CD4-positive, alpha-beta T cell treated with Interferon gamma for 1 hour (primary cell): ENCODE results near the gene MED29.

Source experiments
- DNase-seq: peaks from one replicate; pipeline ENCODE4 v3.0.0-alpha.2; 2020

Gene MED29

DNA sequence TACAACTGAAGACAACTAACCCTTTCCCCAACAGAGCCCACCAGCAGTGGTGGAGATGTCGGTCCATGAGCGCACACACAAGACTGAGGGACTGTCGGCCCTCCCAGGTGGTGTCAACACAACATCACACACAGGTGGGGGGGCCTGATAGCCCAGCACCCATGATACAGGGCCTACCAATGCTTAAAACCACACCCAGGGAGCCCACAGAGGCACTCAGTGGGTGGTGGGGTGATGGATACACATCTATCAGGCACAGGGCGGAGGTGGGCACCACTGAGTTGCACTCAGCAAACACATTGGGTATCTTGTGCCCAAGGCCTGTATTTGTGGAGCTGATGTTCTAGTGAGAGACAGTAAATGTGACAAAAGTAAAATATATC lies 8.5 kb downstream of the MED29 start:
- DNase-seq: no peak

DNA sequence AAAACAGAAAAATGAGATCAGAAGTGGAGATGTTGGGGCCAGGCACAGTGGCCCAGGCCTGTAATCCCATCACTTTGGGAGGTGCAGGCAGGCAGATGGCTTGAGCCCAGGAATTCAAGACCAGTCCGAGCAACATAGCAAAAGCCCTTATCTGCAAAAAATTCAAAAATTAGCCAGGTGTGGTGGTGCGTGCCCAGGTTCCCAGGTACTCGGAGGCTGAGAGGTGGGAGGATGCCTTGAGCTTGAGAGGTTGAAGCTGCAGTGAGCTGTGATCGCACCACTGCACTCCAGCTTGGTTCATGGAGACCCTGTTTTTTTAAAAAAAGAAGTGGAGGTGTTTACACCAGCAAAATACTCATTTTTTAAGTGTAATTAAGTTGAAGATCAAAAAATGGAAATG lies 8.9 kb downstream of the MED29 start:
- DNase-seq: no peak

DNA sequence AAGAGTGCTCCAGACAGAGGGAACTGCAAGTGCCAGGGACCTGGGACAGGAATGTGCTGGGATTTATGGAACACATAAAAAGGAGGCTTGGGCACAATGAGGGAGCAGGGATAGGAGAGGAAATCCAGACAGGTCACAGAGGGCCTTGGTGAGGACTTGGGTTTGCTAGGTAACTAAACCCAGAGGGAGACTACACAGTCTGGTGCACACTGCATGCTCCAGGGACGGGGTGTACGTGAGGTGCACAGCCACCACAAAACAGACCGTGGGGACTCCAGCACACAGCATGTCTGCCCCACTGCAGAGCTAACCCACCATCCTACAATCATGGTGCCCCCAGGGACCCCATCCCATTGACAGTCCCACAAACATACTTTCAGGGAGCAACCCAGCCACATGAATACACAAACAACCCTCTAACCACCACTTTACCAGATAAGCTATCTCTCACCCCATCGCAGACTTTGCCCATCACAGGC lies 9.9 kb downstream of the MED29 start:
- DNase-seq: no peak

DNA sequence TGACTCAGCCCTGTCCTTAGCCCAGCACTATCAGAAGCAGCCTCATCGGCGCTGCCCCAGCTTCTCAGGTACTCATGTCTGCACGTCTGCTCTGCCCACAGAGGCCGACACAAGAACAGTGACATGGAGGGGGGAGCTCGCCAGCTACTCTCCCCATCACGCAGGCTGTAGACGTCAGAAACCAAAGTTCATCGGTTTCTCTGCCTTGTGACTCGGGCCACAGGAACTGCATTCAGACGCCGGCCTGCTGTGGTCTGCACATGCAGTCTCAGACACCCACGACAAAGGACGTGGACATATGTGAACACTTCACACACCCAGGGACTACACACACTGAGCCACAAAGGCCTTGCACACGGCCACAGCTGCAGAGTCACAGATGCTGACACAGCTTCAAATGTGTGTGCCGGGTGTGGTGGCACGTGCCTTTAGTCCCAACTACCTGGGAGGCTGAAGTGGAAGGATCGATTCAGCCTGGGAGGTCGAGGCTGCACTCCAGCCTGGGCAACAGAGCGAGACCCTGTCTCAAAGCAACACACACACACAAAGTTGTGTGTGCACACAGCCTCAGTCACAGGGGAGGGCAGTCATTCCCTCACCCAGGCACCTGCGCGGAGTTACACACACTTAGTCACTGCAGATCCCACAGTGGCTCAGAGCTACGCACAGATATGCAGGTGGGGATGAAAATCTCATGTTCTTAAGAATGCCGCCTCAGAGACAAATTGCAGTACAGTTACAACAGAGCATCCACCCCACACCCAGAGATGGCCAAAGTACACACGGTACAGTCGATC lies 10.6 kb downstream of the MED29 start:
- DNase-seq: peak; percentile 92

DNA sequence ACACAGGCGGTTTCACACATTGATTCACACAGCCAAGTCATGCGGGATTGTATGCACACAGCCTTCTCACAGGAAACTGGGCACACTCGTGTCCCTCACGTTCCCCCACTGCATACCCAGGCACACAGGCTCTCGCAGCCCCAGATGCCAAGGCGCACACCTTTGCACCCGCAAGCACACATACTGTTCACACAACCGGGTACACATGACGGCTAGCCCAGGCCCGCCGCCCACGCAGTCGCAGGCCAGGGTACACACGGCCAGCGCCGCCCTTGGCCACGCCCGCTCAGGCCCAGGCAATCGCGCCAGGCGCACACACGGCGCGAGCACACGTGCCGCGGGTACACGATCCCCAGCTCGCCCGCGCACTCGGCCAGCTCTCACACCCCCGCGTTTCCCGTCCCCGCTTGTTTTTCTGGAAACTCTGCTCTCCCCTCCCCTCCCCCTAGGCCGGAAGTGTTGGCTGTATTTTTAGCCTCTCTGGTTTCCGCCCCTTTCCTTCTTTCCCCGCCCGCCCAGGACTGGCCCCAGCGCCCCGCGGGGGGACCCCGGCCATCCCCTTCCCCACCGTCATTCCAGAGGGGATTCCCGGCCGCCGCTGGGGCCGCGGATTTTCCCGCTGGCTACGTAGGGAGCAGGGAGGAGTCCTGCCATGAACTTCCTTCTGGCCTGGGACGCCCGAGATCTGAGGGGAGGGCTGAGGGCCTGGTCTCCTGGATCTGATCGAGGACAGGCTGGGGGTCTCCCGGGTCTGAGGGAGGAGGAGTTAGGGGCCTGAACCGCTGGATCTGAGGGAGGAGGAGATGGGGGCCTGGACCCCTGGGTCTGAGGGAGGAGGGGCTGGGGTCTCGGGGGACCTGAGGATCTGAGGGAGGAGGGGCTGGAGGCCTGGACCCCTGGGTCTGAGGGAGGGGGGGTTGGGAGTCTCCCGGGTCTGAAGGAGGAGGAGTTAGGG lies 11.4 kb downstream of the MED29 start:
- peak; percentile 93 for DNase-seq

DNA sequence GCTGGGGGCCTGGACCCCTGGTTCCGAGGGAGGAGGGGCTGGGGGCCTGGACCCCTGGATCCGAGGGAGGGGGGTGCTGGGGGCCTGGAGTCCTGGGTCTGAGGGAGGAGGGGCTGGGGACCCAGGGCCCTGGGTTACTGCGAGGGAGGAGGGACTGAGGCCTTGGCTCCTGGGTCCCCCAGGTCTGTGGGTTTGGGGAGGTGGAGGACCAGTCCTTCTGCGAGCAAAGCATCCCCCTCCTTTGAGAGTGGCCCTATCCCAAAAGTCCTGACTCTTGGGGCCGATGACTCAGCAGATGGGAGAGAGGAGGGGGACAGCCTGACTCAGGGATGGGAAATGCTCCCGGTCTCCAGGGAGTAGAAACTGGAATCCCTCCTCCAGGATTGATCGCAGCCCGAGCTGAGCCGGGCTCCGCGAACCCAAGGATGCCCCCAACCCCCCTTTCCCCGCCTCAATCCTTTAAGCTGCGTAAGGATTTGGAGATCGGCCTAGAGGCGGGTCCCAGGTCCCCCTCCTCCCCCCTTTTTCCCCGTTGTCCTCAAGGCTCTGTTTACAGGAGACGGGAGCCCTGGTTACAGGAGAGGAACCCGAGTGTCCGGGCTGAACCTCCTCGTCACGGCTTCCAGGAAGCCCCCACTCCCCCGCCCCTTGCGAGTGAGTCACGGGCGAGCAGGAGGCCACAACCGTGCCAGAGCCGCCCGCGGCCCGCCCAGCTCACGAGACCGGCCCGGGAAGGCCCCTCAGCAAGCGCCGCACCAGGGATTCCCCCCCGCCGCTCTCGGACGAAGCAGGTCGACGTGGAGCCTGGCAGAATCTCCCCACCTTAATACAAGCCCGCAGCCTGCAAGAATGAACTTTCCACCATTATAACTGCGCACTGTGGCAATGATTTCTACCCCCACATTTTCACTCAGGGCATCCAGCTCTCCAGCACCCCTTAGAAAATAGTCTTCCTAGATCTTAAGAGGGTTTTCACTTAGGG lies 12.4 kb downstream of the MED29 start:
- peak; percentile 99 for DNase-seq

DNA sequence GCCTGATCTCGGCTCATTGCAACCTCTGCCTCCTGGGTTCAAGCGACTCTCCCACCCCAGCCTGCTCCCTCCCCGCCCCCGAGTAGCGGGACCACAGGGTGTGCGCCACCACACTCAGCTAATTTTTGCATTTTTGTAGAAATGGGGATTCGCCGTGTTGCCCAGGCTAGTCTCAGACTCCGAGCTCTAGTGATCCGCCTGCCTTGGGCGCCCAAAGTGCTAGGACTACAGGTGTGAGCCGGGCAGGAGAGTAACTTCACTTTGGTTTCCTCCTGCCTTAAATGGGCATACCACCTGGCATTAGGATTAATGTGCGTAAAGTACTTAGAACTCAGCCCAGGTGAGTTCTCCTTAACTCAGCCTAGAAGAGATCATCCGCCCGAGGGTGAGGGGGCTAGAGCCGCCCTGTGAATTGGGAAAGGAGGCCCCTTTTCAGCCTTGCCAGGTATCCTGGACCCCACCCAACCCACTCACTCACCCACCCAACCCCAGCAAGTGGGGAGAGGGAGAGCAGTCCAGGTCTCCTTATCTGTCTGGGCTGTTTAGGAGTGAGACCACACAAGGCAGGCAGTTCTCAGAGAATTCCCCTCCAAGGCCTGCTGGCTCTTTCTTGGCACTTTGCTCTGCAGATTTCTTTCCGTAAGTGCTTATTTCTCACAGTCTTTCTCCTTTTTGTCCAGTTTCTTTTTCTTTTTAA lies 14.2 kb downstream of the MED29 start:
- peak; percentile 40 for DNase-seq

DNA sequence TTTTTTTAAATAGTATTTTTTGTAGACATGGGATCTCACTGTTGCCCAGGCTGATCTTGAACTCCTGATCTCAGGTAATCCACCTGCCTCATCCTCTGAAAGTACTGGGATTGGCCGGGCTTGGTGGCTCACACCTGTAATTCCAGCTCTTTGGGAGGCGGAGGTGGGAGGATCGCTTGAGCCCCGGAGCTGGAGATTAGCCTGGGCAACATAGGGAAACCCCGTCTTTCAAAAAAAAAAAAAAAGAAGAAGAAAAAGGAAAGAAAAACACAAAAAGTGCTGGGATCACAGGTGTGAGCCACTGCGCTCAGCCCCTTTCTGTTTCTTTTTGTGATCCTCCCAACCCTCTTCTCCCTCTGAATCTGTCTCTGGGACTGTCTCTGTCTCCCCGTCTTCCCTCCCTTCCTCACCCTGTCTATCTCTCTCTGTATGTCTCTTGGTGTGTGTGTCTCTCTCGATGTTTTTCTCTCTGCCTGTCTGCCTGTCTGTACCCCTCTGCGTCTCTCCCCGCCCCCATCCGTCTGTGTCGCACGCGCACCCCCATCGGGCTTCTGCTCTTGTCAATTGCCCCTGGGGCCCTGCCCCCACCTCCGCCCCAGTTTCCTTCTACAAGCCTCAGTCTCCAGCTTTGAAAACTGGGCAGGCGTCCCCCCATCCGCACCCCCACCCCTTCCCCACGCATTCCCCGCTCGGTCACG lies 14.9 kb downstream of the MED29 start:
- DNase-seq: peak; percentile 96

DNA sequence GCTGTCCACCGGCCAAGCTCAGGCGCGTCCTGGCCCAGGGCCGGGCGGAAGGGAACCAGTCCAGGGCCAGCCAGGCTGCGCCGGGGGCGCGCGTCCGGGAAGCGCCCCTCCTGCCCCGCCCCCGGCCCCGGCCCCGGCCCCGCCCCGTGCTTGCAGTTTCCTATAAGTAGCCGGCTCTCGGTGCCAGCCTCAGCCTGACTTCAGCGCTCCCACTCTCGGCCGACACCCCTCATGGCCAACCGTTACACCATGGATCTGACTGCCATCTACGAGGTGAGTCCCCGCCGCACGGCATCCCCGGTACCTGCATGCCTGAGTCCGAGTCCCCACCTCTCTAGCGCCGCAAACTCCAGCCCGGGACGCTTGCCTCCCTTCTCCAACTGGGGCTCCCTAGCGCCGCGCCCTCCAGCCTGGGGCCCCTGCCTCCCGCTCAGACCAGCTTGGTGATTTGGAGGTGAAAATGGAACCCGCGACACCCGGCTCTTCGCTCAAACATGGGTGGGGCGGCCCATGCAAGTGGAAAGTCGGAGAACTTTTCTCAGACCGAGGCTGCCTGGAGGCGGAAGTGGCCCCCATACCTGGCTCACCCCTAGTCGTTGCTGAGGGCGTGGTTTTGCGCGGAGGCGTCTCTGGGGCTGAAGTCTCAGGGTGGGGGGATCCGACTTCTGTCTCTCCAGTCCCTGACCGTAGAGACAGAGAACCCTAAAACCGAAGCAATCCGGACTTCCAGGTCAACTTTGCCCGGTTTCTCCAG lies 15.7 kb downstream of the MED29 start, which contains the start of gene ZFP36:
Gene ZFP36 (plus strand): TSS at position 192 of the 754 bp plus-strand sequence. CDS start 58 bp downstream, at position 250.
- peak; percentile 93 for DNase-seq

DNA sequence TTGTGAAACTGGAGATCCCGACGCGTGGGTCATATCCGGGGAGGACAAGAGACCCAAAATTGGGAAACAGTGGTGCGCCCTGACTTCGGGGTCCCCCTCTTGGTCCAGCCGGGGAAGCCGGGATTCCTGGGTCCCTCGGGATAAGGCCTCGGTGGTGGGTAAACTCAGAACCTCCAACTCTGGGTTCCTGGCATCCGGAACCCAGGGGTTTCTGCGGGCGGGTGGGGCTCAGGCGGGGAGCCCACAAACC lies 16.2 kb downstream of the MED29 start:
- DNase-seq: no peak

DNA sequence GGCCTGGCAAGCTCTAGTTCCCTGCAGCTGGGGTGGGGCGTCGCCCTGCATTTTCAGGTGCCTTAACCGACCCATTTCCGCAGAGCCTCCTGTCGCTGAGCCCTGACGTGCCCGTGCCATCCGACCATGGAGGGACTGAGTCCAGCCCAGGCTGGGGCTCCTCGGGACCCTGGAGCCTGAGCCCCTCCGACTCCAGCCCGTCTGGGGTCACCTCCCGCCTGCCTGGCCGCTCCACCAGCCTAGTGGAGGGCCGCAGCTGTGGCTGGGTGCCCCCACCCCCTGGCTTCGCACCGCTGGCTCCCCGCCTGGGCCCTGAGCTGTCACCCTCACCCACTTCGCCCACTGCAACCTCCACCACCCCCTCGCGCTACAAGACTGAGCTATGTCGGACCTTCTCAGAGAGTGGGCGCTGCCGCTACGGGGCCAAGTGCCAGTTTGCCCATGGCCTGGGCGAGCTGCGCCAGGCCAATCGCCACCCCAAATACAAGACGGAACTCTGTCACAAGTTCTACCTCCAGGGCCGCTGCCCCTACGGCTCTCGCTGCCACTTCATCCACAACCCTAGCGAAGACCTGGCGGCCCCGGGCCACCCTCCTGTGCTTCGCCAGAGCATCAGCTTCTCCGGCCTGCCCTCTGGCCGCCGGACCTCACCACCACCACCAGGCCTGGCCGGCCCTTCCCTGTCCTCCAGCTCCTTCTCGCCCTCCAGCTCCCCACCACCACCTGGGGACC lies 16.6 kb downstream of the MED29 start:
- DNase-seq: peak; percentile 76

DNA sequence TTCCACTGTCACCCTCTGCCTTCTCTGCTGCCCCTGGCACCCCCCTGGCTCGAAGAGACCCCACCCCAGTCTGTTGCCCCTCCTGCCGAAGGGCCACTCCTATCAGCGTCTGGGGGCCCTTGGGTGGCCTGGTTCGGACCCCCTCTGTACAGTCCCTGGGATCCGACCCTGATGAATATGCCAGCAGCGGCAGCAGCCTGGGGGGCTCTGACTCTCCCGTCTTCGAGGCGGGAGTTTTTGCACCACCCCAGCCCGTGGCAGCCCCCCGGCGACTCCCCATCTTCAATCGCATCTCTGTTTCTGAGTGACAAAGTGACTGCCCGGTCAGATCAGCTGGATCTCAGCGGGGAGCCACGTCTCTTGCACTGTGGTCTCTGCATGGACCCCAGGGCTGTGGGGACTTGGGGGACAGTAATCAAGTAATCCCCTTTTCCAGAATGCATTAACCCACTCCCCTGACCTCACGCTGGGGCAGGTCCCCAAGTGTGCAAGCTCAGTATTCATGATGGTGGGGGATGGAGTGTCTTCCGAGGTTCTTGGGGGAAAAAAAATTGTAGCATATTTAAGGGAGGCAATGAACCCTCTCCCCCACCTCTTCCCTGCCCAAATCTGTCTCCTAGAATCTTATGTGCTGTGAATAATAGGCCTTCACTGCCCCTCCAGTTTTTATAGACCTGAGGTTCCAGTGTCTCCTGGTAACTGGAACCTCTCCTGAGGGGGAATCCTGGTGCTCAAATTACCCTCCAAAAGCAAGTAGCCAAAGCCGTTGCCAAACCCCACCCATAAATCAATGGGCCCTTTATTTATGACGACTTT lies 17.4 kb downstream of the MED29 start:
- DNase-seq: peak; percentile 63

DNA sequence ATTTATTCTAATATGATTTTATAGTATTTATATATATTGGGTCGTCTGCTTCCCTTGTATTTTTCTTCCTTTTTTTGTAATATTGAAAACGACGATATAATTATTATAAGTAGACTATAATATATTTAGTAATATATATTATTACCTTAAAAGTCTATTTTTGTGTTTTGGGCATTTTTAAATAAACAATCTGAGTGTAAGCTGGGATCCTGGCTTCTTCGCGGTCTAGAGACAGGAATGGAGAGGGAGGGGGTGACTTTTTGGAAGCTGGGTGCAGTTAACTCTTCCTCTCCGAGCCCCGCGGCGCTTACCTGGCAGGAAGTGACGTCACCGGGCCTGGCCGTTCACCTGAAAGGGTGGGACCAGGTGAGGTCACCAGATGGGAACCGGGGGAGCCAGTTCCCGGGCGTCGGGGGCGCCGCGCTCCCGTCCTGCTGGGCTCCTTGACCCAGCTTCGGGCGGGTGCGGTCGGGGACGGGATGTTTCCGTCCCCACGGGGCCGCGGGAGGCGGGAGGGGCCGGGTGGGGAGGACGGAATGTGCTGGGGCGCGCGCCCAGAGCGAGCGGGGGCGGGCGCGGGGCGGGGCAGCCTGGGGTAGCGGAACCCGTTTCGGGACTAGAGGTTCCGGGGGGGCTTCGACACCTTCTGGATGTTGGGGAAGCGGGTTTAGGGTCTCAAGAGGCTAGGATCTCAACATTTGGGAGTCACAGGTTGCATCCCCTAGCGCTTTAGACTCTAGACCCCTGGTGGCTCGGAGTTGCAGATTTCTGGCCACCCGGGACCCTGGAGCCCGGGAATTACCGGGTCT lies 18.2 kb downstream of the MED29 start:
- DNase-seq: peak; percentile 96

DNA sequence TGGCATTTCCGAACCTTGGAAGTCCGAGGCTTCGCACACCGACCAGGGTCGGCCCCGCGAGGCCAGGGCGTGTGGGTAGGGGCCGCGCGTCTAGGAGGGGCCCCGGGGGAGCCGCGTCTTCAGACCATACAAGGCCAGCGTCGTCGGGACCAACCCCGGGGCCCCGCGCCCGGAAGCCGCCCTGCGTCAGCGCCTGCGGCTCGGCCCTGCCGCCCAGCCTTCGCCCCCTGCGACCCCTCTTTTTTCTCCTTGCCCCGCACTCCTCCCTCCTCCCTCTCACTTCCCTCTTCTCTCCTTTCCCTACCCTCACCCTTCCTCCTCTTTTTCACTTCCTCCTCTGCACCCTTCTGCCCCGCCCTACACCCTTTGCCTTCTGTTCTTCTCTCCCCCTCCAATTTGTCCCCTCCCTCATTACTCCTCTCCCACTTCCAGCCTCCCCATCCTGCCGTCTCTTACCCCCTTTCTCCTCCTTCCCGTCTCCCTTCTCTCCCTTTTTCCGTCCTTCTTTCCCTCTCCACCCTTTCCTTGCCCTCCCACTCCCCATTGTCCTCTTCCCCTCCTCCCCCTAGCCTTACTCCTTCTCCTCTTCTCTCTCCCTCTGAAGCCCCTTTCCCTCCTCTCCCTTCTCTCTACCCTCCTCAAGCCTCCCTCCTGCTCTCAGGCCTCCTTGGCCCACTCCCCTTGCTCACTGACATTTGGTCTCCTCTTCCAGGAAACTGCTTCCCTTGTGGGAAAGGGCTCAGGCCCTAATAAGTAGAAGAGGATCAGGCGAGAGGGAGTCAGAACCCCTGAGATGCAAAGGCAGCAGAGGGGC lies 19.0 kb downstream of the MED29 start:
- DNase-seq: peak; percentile 92

DNA sequence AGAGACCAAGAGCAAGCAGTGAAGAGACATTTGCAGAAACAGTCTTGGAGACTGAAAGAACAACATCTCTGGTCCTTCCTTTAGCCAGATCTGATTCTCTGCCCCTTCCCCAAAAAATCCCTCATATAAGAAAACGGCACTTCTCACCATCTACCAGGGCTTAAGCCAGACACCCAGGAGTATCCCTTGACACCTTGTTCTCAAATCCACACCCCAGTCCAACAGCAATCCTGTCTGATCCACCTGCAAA lies 19.6 kb downstream of the MED29 start:
- DNase-seq: no peak

DNA sequence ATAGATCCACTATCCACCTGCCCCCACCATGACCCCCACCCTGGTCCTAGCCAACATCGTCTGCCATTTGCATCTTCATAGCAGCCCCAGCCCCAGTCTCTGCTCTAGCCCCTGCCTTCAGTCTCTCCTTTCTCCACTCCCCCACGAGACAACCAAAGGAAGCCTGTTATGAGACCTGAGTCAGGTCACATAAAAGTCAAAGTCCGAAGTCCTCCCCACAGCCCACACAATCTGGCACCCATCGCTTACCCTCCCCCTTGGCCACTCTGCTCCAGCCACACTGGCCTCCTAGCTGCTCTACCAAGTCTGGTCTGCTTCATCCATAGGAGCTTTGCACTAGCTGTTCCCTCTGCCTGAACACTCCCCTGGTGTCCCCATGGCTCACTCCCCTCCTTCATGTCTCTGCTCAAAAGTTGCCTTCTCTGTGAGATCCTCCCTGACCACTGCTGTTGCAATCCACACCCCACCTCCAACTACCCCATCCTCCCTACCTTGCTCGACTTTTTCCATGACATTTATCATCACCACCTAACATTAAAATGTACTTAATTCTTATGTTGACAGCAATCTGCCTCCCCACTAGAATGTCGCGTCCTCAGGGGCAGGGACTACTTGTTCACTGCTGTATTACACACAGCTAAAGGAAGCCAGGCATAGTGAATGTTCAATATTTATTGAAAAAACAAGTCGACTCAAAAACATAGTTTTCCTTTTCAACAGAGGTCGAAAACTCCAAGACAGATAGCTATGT lies 20.1 kb downstream of the MED29 start:
- DNase-seq: peak; percentile 77

DNA sequence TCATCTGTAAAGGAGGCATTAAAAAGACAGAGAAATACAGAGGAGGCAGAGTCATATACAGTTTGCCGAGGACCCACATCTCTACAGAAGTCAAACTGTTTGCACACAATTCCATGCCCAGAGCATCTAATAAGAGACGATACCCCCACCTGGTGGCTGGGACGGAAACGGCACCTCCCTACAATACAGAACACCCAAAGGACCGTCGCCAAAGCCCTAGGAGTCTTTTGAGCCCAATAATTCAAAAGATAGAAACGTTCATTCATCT lies 20.6 kb downstream of the MED29 start:
- peak; percentile 91 for DNase-seq
